HCT116 (cell line): ENCODE results near the gene SEMA3B. TPM values are rescaled to one million over a fixed set of nuclear protein-coding genes. Genes with fewer than 3 reads are reported as not detected.
A peak's percentile ranks its signal among the peaks of the same experiment; 100 is the strongest.

Experiments
- ATAC-seq: fragments of 200-7000 bp; cut with Tn5 transposase; 2 replicates; pipeline ENCODE4 v1.9.1; 2020; ENCODE audit warnings: mild to moderate bottlenecking, moderate library complexity
- BruUV-seq: library from RNA; stranded (reverse); fragments of 400-500 nt; replicated peaks from 2 replicates; lab custom pipeline; 2021; lab: Mats Ljungman, UMichigan
- CTCF ChIA-PET: fragments of 300-600 bp; sonication (Branson Sonifier 250); formaldehyde crosslinking; loops from one replicate; lab custom pipeline; 2021; ENCODE audit warnings: antibody characterized with exemption; lab: Charles Lee
- POLR2A ChIA-PET: fragments of 300-600, 350-600 bp; sonication (Branson Sonifier 250); formaldehyde crosslinking; loops from one replicate; lab custom pipeline; 2021; ENCODE audit warnings: antibody characterized with exemption; lab: Charles Lee
- RAD21 ChIA-PET, 2 experiments: fragments of 300-600 bp; sonication (Branson Sonifier 250); formaldehyde crosslinking; loops; one replicate each; lab custom pipeline; 2023; ENCODE audit warnings: low total read pairs in 2 of 2; ENCODE audit not compliant: uncharacterized antibody in 2 of 2, unreplicated experiment in 2 of 2, low non-redundant PET in 1 of 2; lab: Charles Lee
- DNase-seq: peaks from one replicate; pipeline ENCODE4 v3.0.0-alpha.2; 2010; ENCODE audit warnings: low read depth, low spot score
- H2AFZ ChIP-seq: fragments of 200-600 bp; shearing (Covaris generic), sonication (generic); 2 replicates; pipeline ENCODE4 v1.6.1; 2017; ENCODE audit warnings: low read depth, mixed run types, mixed read lengths, antibody characterized with exemption, low read length; ENCODE audit not compliant: poor library complexity, severe bottlenecking
- H3K27ac ChIP-seq: 2 replicates; pipeline ENCODE4 v1.5.1; 2012; ENCODE audit warnings: low read depth, low read length
- H3K27me3 ChIP-seq: fragments of 200-600 bp; sonication (generic); 2 replicates; pipeline ENCODE4 v1.6.1; 2016; ENCODE audit warnings: mixed run types, low read length, mixed read lengths; ENCODE audit not compliant: insufficient read depth
- H3K36me3 ChIP-seq, 2 experiments: fragments of 200-500 bp in 1 of 2; fragments of 200-600 bp in 1 of 2; sonication (Bioruptor generic) in 1 of 2; sonication (generic) in 1 of 2; 2 replicates each; pipeline versions ENCODE4 v1.5.1 to v1.6.1; 2014 to 2016; ENCODE audit warnings: low read length in 2 of 2, inconsistent platforms in 1 of 2, mixed read lengths in 1 of 2, mixed run types in 1 of 2; ENCODE audit not compliant: insufficient read depth in 2 of 2, control insufficient read depth in 1 of 2
- H3K4me1 ChIP-seq, 2 experiments: fragments of 200-600 bp in 1 of 2; sonication (generic) in 1 of 2; 2 replicates each; pipeline versions ENCODE4 v1.5.1 to v1.6.1; 2012 to 2017; ENCODE audit warnings: low read length in 2 of 2, inconsistent platforms in 1 of 2, mild to moderate bottlenecking in 1 of 2, mixed read lengths in 1 of 2, mixed run types in 1 of 2, moderate library complexity in 1 of 2; ENCODE audit not compliant: insufficient read depth in 2 of 2, control insufficient read depth in 1 of 2
- H3K4me2 ChIP-seq: fragments of 200-600 bp; sonication (generic); 2 replicates; pipeline ENCODE4 v1.6.1; 2017; ENCODE audit warnings: mixed run types, low read length, mixed read lengths
- H3K4me3 ChIP-seq, 2 experiments: fragments of 200-600 bp in 1 of 2; sonication (generic) in 1 of 2; replicated peaks in 1 of 2; 2 replicates each; pipeline ENCODE4 v1.5.1; 2011 to 2016; ENCODE audit warnings: low read length in 2 of 2, control low read depth in 1 of 2, low read depth in 1 of 2, mild to moderate bottlenecking in 1 of 2, mixed read lengths in 1 of 2, mixed run types in 1 of 2
- H3K79me2 ChIP-seq: fragments of 200-600 bp; sonication (generic); 2 replicates; pipeline ENCODE4 v1.6.1; 2017; ENCODE audit warnings: mild to moderate bottlenecking, mixed run types, low read length, moderate library complexity, mixed read lengths; ENCODE audit not compliant: insufficient read depth
- H3K9ac ChIP-seq: fragments of 200-600 bp; sonication (generic); 2 replicates; pipeline ENCODE4 v1.6.1; 2016; ENCODE audit warnings: low read length, mixed read lengths
- H3K9me2 ChIP-seq: fragments of 200-600 bp; sonication (generic), shearing (Covaris generic); 2 replicates; pipeline ENCODE4 v1.6.1; 2017; ENCODE audit warnings: mixed run types, mild to moderate bottlenecking, moderate library complexity; ENCODE audit not compliant: insufficient read depth
- H3K9me3 ChIP-seq, 2 experiments: fragments of 200-500 bp in 1 of 2; fragments of 200-600 bp in 1 of 2; sonication (Bioruptor generic) in 1 of 2; sonication (generic) in 1 of 2; 2 replicates each; pipeline ENCODE4 v1.6.1; 2014 to 2017; ENCODE audit warnings: low read length in 2 of 2, mixed read lengths in 2 of 2, inconsistent platforms in 1 of 2, low read depth in 1 of 2, mild to moderate bottlenecking in 1 of 2, mixed run types in 1 of 2, moderate library complexity in 1 of 2; ENCODE audit not compliant: control insufficient read depth in 1 of 2, insufficient read depth in 1 of 2
- H4K20me1 ChIP-seq: fragments of 200-600 bp; sonication (generic), shearing (Covaris generic); 2 replicates; pipeline ENCODE4 v1.6.1; 2017; ENCODE audit warnings: mixed run types, mild to moderate bottlenecking, moderate library complexity; ENCODE audit not compliant: insufficient read depth
- CBX3 ChIP-seq: IDR thresholded peaks from 2 replicates; pipeline ENCODE4 v1.6.1; 2012; ENCODE audit warnings: low read depth
- CEBPB ChIP-seq: IDR thresholded peaks from 2 replicates; pipeline ENCODE4 v1.6.1; 2012; ENCODE audit warnings: low read depth
- EGR1 ChIP-seq: IDR thresholded peaks from 2 replicates; pipeline ENCODE4 v1.6.1; 2012; ENCODE audit warnings: low read depth
- ELF1 ChIP-seq: IDR thresholded peaks from 2 replicates; pipeline ENCODE4 v1.6.1; 2012; ENCODE audit warnings: low read depth, borderline replicate concordance
- EZH2 ChIP-seq: fragments of 200-600 bp; sonication (generic); IDR thresholded peaks from 2 replicates; pipeline ENCODE4 v1.6.1; 2017; ENCODE audit warnings: antibody characterized with exemption, mixed run types
- EZH2phosphoT487 ChIP-seq: fragments of 200-600 bp; IDR thresholded peaks from 2 replicates; pipeline ENCODE4 v1.6.1; 2018; ENCODE audit warnings: antibody characterized with exemption, borderline replicate concordance
- FOSL1 ChIP-seq: IDR thresholded peaks from 2 replicates; pipeline ENCODE4 v1.6.1; 2012; ENCODE audit warnings: low read depth
- JUND ChIP-seq: IDR thresholded peaks from 2 replicates; pipeline ENCODE4 v1.6.1; 2012
- POLR2AphosphoS5 ChIP-seq: IDR thresholded peaks from 2 replicates; pipeline ENCODE4 v1.6.1; 2011; ENCODE audit warnings: mild to moderate bottlenecking, low read depth, low read length, moderate library complexity
- SP1 ChIP-seq: IDR thresholded peaks from 2 replicates; pipeline ENCODE4 v1.6.1; 2012; ENCODE audit warnings: low read depth
- SRF ChIP-seq: IDR thresholded peaks from 2 replicates; pipeline ENCODE4 v1.6.1; 2012; ENCODE audit warnings: low read depth
- TCF7L2 ChIP-seq: IDR thresholded peaks from 2 replicates; pipeline ENCODE4 v1.7.0; 2011; ENCODE audit warnings: borderline replicate concordance, inconsistent platforms; ENCODE audit not compliant: insufficient read depth, insufficient read length; ENCODE audit errors: extremely low read depth
- YY1 ChIP-seq: IDR thresholded peaks from 2 replicates; pipeline ENCODE4 v1.6.1; 2011; ENCODE audit warnings: low read length, low read depth, moderate library complexity, mild to moderate bottlenecking; ENCODE audit not compliant: insufficient replicate concordance; ENCODE audit errors: extremely low read depth
- ZFX ChIP-seq: fragments of 450-650 bp; IDR thresholded peaks from 2 replicates; pipeline ENCODE4 v1.6.1; 2017
- intact Hi-C: fragments of 100-400 bp; cut with micrococcal nuclease; formaldehyde crosslinking; loops from 2 replicates; pipeline ENCODE4 v1.10.0; 2022
- total RNA-seq: library from RNA; stranded (reverse); gene quantifications from one replicate; pipeline ENCODE4 v1.2.1, GENCODE V29; 2021; ENCODE audit not compliant: unreplicated experiment
- TF ChIP-seq, protein P1 (sequence below), 3 experiments: fragments of 200-600 bp in 1 of 3; sonication (generic) in 1 of 3; IDR thresholded peaks in 2 of 3; conservative IDR thresholded peaks in 1 of 3; 2 replicates each; pipeline ENCODE4 v1.5.1; 2012 to 2017; ENCODE audit warnings: low read depth in 2 of 3, low read length in 2 of 3, antibody characterized with exemption in 1 of 3, borderline replicate concordance in 1 of 3, control low read depth in 1 of 3, mild to moderate bottlenecking in 1 of 3, mixed read lengths in 1 of 3, mixed run types in 1 of 3, moderate library complexity in 1 of 3; ENCODE audit not compliant: insufficient read depth in 1 of 3
- TF ChIP-seq, protein P2 (sequence below): IDR thresholded peaks from 2 replicates; pipeline ENCODE4 v1.6.1; 2012; ENCODE audit warnings: low read depth

Gene SEMA3B
- total RNA-seq, 1 experiment from 2014 or later = 46.2 TPM

DNA sequence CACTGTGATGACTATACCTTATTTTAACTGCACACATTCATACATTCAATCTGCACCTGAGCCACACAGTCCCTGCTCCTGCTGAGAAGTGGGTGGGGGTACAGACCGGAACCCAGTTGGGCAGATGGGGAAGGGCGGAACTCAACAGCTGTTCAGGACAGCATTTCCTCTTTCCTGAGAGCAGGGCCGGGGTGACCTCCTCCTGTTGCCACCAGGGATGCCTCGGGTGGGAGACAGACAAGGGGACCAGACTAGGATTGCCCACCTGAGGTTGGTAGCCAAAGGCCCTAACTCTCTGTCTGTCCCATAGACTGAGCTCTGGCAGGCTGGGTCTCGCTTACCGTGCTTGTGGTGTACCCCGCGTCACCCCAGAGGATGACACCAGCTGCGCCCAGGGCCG is 49.7 kb downstream of the SEMA3B start (continued):
- TF ChIP-seq, protein P1, sequence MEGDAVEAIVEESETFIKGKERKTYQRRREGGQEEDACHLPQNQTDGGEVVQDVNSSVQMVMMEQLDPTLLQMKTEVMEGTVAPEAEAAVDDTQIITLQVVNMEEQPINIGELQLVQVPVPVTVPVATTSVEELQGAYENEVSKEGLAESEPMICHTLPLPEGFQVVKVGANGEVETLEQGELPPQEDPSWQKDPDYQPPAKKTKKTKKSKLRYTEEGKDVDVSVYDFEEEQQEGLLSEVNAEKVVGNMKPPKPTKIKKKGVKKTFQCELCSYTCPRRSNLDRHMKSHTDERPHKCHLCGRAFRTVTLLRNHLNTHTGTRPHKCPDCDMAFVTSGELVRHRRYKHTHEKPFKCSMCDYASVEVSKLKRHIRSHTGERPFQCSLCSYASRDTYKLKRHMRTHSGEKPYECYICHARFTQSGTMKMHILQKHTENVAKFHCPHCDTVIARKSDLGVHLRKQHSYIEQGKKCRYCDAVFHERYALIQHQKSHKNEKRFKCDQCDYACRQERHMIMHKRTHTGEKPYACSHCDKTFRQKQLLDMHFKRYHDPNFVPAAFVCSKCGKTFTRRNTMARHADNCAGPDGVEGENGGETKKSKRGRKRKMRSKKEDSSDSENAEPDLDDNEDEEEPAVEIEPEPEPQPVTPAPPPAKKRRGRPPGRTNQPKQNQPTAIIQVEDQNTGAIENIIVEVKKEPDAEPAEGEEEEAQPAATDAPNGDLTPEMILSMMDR (IDR thresholded peaks at IDR 0.05 in 2 of 3, conservative IDR thresholded peaks at IDR 0.05 in 1 of 3; ENCODE audit: borderline replicate concordance in 1 of 3, insufficient read depth in 1 of 3, low read depth in 2 of 3, low read length in 2 of 3) = no peak
- TF ChIP-seq ZFX (no peak), EZH2phosphoT487 (no peak), YY1 (no peak), TCF7L2 (no peak), FOSL1 (no peak)
- TF ChIP-seq, all 23 proteins: peak for 0

DNA sequence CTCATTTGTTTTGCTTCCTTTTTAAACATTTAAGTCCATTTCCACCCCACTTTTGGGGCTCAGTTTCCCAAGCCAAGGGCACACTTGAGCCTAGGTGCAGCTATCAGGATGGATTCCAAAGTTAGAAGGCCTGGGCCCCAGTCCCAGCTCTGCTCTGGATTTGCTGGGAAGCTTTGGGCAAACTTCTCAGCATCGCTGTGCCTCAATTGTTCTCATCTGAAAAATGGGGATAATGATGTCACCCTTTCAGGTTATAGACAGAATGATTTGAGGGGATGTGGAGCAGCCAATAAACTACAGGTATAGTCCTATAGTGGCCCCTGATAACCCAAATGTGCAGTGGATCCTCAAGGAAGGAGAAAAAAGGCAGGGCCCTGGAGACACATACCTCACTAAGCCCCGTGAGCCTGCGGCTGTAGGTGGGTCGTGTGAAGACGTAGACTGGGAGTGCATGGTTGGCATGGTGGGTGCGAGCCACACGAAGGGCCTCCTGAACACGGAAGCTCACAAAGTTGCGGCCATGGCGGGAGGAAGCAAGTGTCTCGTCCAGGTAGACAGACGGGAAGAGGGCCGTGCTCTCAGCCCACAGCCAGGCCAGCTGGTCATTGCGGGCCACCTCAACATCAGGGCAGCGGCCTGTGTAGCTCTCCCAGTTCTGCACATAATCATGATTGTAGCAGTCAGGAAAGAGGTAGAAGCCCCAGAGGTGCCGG is 50.4 kb downstream of the SEMA3B start:
- peaks cover 51% of the 10 kb centered on the region for H3K79me2 ChIP-seq
- CTCF ChIA-PET = interaction anchor here (0.7 kb wide), 1 partner anchor 9 kb away, joined by 3 read pairs; the partner anchor contains the start of gene TUSC2
- DNase-seq = no peak
- no peak overlapping the region for H3K4me3 ChIP-seq
- TF ChIP-seq FOSL1 (no peak), EGR1 (no peak), EZH2 (no peak), CEBPB (no peak), ZFX (no peak), ELF1 (no peak), JUND (no peak), POLR2AphosphoS5 (no peak), TCF7L2 (no peak), SP1 (no peak), CBX3 (no peak), SRF (no peak), EZH2phosphoT487 (no peak)
- TF ChIP-seq, protein P1 (IDR thresholded peaks at IDR 0.05 in 2 of 3, conservative IDR thresholded peaks at IDR 0.05 in 1 of 3; ENCODE audit: borderline replicate concordance in 1 of 3, insufficient read depth in 1 of 3, low read depth in 2 of 3, low read length in 2 of 3) = no peak
- TF ChIP-seq, protein P2, sequence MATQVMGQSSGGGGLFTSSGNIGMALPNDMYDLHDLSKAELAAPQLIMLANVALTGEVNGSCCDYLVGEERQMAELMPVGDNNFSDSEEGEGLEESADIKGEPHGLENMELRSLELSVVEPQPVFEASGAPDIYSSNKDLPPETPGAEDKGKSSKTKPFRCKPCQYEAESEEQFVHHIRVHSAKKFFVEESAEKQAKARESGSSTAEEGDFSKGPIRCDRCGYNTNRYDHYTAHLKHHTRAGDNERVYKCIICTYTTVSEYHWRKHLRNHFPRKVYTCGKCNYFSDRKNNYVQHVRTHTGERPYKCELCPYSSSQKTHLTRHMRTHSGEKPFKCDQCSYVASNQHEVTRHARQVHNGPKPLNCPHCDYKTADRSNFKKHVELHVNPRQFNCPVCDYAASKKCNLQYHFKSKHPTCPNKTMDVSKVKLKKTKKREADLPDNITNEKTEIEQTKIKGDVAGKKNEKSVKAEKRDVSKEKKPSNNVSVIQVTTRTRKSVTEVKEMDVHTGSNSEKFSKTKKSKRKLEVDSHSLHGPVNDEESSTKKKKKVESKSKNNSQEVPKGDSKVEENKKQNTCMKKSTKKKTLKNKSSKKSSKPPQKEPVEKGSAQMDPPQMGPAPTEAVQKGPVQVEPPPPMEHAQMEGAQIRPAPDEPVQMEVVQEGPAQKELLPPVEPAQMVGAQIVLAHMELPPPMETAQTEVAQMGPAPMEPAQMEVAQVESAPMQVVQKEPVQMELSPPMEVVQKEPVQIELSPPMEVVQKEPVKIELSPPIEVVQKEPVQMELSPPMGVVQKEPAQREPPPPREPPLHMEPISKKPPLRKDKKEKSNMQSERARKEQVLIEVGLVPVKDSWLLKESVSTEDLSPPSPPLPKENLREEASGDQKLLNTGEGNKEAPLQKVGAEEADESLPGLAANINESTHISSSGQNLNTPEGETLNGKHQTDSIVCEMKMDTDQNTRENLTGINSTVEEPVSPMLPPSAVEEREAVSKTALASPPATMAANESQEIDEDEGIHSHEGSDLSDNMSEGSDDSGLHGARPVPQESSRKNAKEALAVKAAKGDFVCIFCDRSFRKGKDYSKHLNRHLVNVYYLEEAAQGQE = no peak
- RAD21 ChIA-PET = no interaction called here
- no peaks in the 10 kb centered on the region for H3K27me3 ChIP-seq
- peaks cover 68 to 90% of the 10 kb centered on the region in 2 experiments for H3K4me1 ChIP-seq
- no TSS peak for BruUV-seq
- no peaks in the 10 kb centered on the region for H3K9me2 ChIP-seq
- no peaks in the 10 kb centered on the region for H3K9me3 ChIP-seq
- H3K9ac ChIP-seq = peak overlapping the region; percentile 88; the same call in 1 of the 2 replicates
- peaks cover 2 to 17% of the 10 kb centered on the region in 2 experiments; a peak in 1 of 4 replicates for H3K36me3 ChIP-seq
- H3K27ac ChIP-seq = peak overlapping the region; percentile 98
- H4K20me1 ChIP-seq = no peaks in the 10 kb centered on the region
- intact Hi-C loops = no loop called here
- no peak overlapping the region for H2AFZ ChIP-seq
- POLR2A ChIA-PET = no interaction called here
- peak overlapping the region; percentile 92 for H3K4me2 ChIP-seq
- ATAC-seq = no peak
